ENCODE data around the gene CXADR. TPM values are rescaled to one million over a fixed set of nuclear protein-coding genes. Genes with fewer than 3 reads are reported as not detected.

CXADR gene
- total RNA-seq, 1 experiment from 2014 or later = 119 TPM

DNA sequence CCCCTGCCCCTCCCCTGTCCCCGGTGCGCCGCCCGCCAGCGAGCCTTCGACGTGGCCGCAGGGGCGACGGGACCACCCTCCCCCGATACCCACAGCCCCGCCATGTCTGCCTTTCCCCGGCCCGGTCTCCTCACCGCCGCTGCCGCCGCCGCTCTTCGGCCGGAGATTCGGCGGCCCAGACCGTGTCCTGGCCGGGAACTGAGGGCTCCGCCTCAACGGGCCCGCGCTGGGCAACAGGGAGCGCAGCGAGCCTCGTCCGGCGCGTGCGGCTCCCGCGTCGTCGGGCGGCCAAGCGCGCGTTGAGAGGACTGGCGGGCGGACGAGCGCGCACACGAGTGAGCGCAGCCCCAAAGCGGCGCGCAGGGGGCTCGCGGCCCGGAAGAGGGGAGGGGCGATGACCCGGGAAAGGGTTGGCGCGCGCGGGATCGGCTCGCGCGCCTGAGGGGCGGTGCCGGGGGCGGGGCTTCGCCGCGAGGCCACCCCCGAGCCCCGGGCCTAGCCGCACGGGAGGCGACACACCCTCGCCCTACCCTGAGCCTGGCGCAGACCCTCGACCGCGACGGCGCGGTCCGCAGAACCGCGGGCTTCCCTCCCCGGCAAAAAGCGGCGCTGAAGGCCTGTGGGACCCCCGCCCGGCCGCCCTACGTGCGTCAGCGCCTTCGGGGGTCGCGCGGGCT lies 99.9 kb downstream of the CXADR start, which contains the start of gene BTG3 (continued):
- TF ChIP-seq, protein P1, sequence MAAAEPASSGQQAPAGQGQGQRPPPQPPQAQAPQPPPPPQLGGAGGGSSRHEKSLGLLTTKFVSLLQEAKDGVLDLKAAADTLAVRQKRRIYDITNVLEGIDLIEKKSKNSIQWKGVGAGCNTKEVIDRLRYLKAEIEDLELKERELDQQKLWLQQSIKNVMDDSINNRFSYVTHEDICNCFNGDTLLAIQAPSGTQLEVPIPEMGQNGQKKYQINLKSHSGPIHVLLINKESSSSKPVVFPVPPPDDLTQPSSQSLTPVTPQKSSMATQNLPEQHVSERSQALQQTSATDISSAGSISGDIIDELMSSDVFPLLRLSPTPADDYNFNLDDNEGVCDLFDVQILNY (CRISPR knock-in tag; IDR thresholded peaks at IDR 0.05) = peak; percentile 94
- TF ChIP-seq SOX15 (CRISPR knock-in tag; IDR thresholded peaks at IDR 0.05) = no peak
- no peak for TF ChIP-seq ELF4 (CRISPR knock-in tag; IDR thresholded peaks at IDR 0.05; ENCODE audit: low read depth)
- TF ChIP-seq, protein P2, sequence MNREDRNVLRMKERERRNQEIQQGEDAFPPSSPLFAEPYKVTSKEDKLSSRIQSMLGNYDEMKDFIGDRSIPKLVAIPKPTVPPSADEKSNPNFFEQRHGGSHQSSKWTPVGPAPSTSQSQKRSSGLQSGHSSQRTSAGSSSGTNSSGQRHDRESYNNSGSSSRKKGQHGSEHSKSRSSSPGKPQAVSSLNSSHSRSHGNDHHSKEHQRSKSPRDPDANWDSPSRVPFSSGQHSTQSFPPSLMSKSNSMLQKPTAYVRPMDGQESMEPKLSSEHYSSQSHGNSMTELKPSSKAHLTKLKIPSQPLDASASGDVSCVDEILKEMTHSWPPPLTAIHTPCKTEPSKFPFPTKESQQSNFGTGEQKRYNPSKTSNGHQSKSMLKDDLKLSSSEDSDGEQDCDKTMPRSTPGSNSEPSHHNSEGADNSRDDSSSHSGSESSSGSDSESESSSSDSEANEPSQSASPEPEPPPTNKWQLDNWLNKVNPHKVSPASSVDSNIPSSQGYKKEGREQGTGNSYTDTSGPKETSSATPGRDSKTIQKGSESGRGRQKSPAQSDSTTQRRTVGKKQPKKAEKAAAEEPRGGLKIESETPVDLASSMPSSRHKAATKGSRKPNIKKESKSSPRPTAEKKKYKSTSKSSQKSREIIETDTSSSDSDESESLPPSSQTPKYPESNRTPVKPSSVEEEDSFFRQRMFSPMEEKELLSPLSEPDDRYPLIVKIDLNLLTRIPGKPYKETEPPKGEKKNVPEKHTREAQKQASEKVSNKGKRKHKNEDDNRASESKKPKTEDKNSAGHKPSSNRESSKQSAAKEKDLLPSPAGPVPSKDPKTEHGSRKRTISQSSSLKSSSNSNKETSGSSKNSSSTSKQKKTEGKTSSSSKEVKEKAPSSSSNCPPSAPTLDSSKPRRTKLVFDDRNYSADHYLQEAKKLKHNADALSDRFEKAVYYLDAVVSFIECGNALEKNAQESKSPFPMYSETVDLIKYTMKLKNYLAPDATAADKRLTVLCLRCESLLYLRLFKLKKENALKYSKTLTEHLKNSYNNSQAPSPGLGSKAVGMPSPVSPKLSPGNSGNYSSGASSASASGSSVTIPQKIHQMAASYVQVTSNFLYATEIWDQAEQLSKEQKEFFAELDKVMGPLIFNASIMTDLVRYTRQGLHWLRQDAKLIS (CRISPR knock-in tag; IDR thresholded peaks at IDR 0.05; ENCODE audit: borderline replicate concordance) = 0 out of 2 replicates have a peak, but pooled peaks have one; percentile 49
- TF ChIP-seq, protein P3, sequence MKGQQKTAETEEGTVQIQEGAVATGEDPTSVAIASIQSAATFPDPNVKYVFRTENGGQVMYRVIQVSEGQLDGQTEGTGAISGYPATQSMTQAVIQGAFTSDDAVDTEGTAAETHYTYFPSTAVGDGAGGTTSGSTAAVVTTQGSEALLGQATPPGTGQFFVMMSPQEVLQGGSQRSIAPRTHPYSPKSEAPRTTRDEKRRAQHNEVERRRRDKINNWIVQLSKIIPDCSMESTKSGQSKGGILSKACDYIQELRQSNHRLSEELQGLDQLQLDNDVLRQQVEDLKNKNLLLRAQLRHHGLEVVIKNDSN (CRISPR knock-in tag; IDR thresholded peaks at IDR 0.05) = no peak
- peak; percentile 77; the same call in 1 of the 2 replicates for TF ChIP-seq E2F1 (CRISPR knock-in tag; IDR thresholded peaks at IDR 0.05)
- no peak for TF ChIP-seq JAZF1 (CRISPR knock-in tag; IDR thresholded peaks at IDR 0.05)
- TF ChIP-seq NFE2L1 (CRISPR knock-in tag; IDR thresholded peaks at IDR 0.05) = peak; percentile 82
- peak; percentile 49; the same call in 1 of the 2 replicates for TF ChIP-seq ARID4B (CRISPR knock-in tag; IDR thresholded peaks at IDR 0.05; ENCODE audit: borderline replicate concordance)
- 0 out of 2 replicates have a peak, but pooled peaks have one; percentile 44 for TF ChIP-seq CREM (CRISPR knock-in tag; IDR thresholded peaks at IDR 0.05)
- TF ChIP-seq EMX1 (CRISPR knock-in tag; IDR thresholded peaks at IDR 0.05) = no peak
- no peak for TF ChIP-seq GRHL2 (CRISPR knock-in tag; IDR thresholded peaks at IDR 0.05; ENCODE audit: insufficient replicate concordance, severe bottlenecking)
- TF ChIP-seq MAX (CRISPR knock-in tag; IDR thresholded peaks at IDR 0.05) = peak; percentile 79
- TF ChIP-seq ETV6 (CRISPR knock-in tag; IDR thresholded peaks at IDR 0.05) = 0 out of 2 replicates have a peak, but pooled peaks have one; percentile 62
- TF ChIP-seq, protein P4, sequence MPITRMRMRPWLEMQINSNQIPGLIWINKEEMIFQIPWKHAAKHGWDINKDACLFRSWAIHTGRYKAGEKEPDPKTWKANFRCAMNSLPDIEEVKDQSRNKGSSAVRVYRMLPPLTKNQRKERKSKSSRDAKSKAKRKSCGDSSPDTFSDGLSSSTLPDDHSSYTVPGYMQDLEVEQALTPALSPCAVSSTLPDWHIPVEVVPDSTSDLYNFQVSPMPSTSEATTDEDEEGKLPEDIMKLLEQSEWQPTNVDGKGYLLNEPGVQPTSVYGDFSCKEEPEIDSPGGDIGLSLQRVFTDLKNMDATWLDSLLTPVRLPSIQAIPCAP (CRISPR knock-in tag; IDR thresholded peaks at IDR 0.05) = peak; percentile 72; the same call in 1 of the 2 replicates
- TF ChIP-seq ZSCAN18 (CRISPR knock-in tag; IDR thresholded peaks at IDR 0.05) = no peak
- TF ChIP-seq JUN (CRISPR knock-in tag; IDR thresholded peaks at IDR 0.05) = 0 out of 2 replicates have a peak, but pooled peaks have one; percentile 30
- TF ChIP-seq, protein P5, sequence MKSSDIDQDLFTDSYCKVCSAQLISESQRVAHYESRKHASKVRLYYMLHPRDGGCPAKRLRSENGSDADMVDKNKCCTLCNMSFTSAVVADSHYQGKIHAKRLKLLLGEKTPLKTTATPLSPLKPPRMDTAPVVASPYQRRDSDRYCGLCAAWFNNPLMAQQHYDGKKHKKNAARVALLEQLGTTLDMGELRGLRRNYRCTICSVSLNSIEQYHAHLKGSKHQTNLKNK (CRISPR knock-in tag; IDR thresholded peaks at IDR 0.05) = no peak
- TF ChIP-seq ZNF512 (CRISPR knock-in tag; IDR thresholded peaks at IDR 0.05; ENCODE audit: borderline replicate concordance) = no peak
- 0 out of 2 replicates have a peak, but pooled peaks have one; percentile 36 for TF ChIP-seq USF2 (CRISPR knock-in tag; IDR thresholded peaks at IDR 0.05)
- TF ChIP-seq MXD4 (CRISPR knock-in tag; IDR thresholded peaks at IDR 0.05; ENCODE audit: borderline replicate concordance) = no peak

Measured in WTC11 (cell line).